KMS-11 (cell line): ENCODE results near the gene PTPA.
A peak's percentile ranks its signal among the peaks of the same experiment; 100 is the strongest.

Source experiments
- H2AFZ ChIP-seq: fragments of 200-600 bp; sonication (generic); 2 replicates; pipeline ENCODE4 v1.6.1; 2016; ENCODE audit warnings: antibody characterized with exemption, mixed run types, low read depth
- H3K27ac ChIP-seq: fragments of 200-600 bp; sonication (generic); 2 replicates; pipeline ENCODE4 v1.6.1; 2016; ENCODE audit warnings: mild to moderate bottlenecking, mixed run types
- H3K27me3 ChIP-seq: fragments of 200-600 bp; sonication (generic); 2 replicates; pipeline ENCODE4 v1.6.1; 2017; ENCODE audit warnings: mild to moderate bottlenecking, low read depth, mixed run types, moderate library complexity; ENCODE audit not compliant: insufficient read depth
- H3K36me3 ChIP-seq: fragments of 200-600 bp; sonication (generic); 2 replicates; pipeline ENCODE4 v1.6.1; 2017; ENCODE audit warnings: mild to moderate bottlenecking, mixed run types; ENCODE audit not compliant: insufficient read depth
- H3K4me1 ChIP-seq: fragments of 200-600 bp; sonication (generic); 2 replicates; pipeline ENCODE4 v1.6.1; 2016; ENCODE audit warnings: mild to moderate bottlenecking, low read depth, mixed run types; ENCODE audit not compliant: poor library complexity, severe bottlenecking
- H3K4me2 ChIP-seq: fragments of 200-600 bp; sonication (generic); 2 replicates; pipeline ENCODE4 v1.7.0; 2016; ENCODE audit warnings: mild to moderate bottlenecking, mixed run types
- H3K4me3 ChIP-seq: fragments of 200-600 bp; sonication (generic); IDR thresholded peaks from 2 replicates; pipeline ENCODE4 v1.6.1; 2017; ENCODE audit warnings: low read depth, low read length, mixed read lengths; ENCODE audit not compliant: insufficient read depth
- H3K79me2 ChIP-seq: fragments of 200-600 bp; sonication (generic); 2 replicates; pipeline ENCODE4 v1.6.1; 2016; ENCODE audit warnings: low read depth, mixed run types; ENCODE audit not compliant: insufficient read depth
- H3K9ac ChIP-seq: fragments of 200-600 bp; sonication (generic); 2 replicates; pipeline ENCODE4 v1.6.1; 2016; ENCODE audit warnings: mild to moderate bottlenecking, mixed run types
- H4K20me1 ChIP-seq: fragments of 200-600 bp; sonication (generic); 2 replicates; pipeline ENCODE4 v1.6.1; 2016; ENCODE audit warnings: mild to moderate bottlenecking, mixed run types; ENCODE audit not compliant: insufficient read depth
- CTCF ChIP-seq: fragments of 200-600 bp; sonication (generic); conservative IDR thresholded peaks from 2 replicates; pipeline ENCODE4 v1.6.1; 2017; ENCODE audit warnings: low read depth, mild to moderate bottlenecking, antibody characterized with exemption, low read length, moderate library complexity, mixed read lengths

The PTPA gene

GRCh38 chr9:129080298-129080600 is 31.0 kb upstream of the PTPA start:
- no peaks in the 10 kb centered on the region for H3K27me3 ChIP-seq
- peak overlapping the region; percentile 79 for H2AFZ ChIP-seq
- no peak for TF ChIP-seq CTCF
- no peaks in the 10 kb centered on the region for H3K36me3 ChIP-seq
- H3K4me3 ChIP-seq, result peak overlapping the region; percentile 47
- peaks cover 28% of the 10 kb centered on the region for H3K79me2 ChIP-seq
- H4K20me1 ChIP-seq, result no peaks in the 10 kb centered on the region
- H3K9ac ChIP-seq, result no peak overlapping the region
- H3K4me2 ChIP-seq, result peak overlapping the region; percentile 66
- peaks cover 11% of the 10 kb centered on the region for H3K4me1 ChIP-seq
- H3K27ac ChIP-seq, result no peak overlapping the region

- peaks cover 11% of the 10 kb centered on the region for H3K4me1 ChIP-seq
- peaks cover 28% of the 10 kb centered on the region for H3K79me2 ChIP-seq
- peak within 1 kb of the TSS; percentile 29; the same call in 1 of the 2 replicates for H3K27ac ChIP-seq
- H3K4me2 ChIP-seq, result peak within 1 kb of the TSS; percentile 74
- H3K36me3 ChIP-seq, result no peaks in the 10 kb centered on the region
- H4K20me1 ChIP-seq, result no peaks in the 10 kb centered on the region
- H3K9ac ChIP-seq, result peak within 1 kb of the TSS; percentile 48; the same call in 1 of the 2 replicates
- peak within 1 kb of the TSS; percentile 79 for H2AFZ ChIP-seq
- TF ChIP-seq CTCF, result no peak
- peak within 1 kb of the TSS; percentile 47 for H3K4me3 ChIP-seq
- no peaks in the 10 kb centered on the region for H3K27me3 ChIP-seq
These were observed 30.4 kb upstream of the PTPA start, which contains the start of gene DOLPP1 for GRCh38 chr9:129080601-129081387. TSS of gene DOLPP1 (plus strand) at chr9:129081111. CDS start at chr9:129081132, 21 bp downstream.

GRCh38 chr9:129081388-129081904 is 29.8 kb upstream of the PTPA start:
- Histone ChIP-seq H3K36me3 (no peaks in the 10 kb centered on the region), H2AFZ (peak overlapping the region; percentile 77), H3K4me2 (peak overlapping the region; percentile 74), H4K20me1 (no peaks in the 10 kb centered on the region), H3K79me2 (peaks cover 28% of the 10 kb centered on the region), H3K4me1 (peaks cover 11% of the 10 kb centered on the region), H3K4me3 (no peak overlapping the region), H3K9ac (peak overlapping the region; percentile 48; the same call in 1 of the 2 replicates), H3K27ac (peak overlapping the region; percentile 29; the same call in 1 of the 2 replicates), H3K27me3 (no peaks in the 10 kb centered on the region)
- no peak for TF ChIP-seq CTCF

GRCh38 chr9:129084087-129084486 is 27.1 kb upstream of the PTPA start:
- H3K79me2 ChIP-seq, result peaks cover 28% of the 10 kb centered on the region
- no peak overlapping the region for H3K4me2 ChIP-seq
- TF ChIP-seq CTCF, result no peak
- H3K9ac ChIP-seq, result no peak overlapping the region
- H2AFZ ChIP-seq, result no peak overlapping the region
- no peak overlapping the region for H3K27ac ChIP-seq
- no peaks in the 10 kb centered on the region for H3K36me3 ChIP-seq
- no peaks in the 10 kb centered on the region for H4K20me1 ChIP-seq
- peaks cover 11% of the 10 kb centered on the region for H3K4me1 ChIP-seq
- no peaks in the 10 kb centered on the region for H3K27me3 ChIP-seq
- H3K4me3 ChIP-seq, result no peak overlapping the region
